IMR-90 (cell line): ENCODE data around the gene LRRN2. TPM values are rescaled to one million over a fixed set of nuclear protein-coding genes. Genes with fewer than 3 reads are reported as not detected.

Experiments used
- ATAC-seq: fragments of 200-7000 bp; cut with Tn5 transposase; 2 replicates; pipeline ENCODE4 v1.9.1; 2020; ENCODE audit warnings: low read depth, mild to moderate bottlenecking, moderate library complexity
- BruUV-seq: library from RNA; stranded (reverse); fragments of 400-500 nt; replicated peaks from 2 replicates; lab custom pipeline; 2021; lab: Mats Ljungman, UMichigan
- CTCF ChIA-PET: fragments of 300-600 bp; formaldehyde crosslinking; extraction: SDS; loops from one replicate; lab custom pipeline; 2021; ENCODE audit warnings: antibody characterized with exemption; lab: Yijun Ruan, JAX
- POLR2A ChIA-PET: fragments of 300-600 bp; sonication (Branson Sonifier 250); formaldehyde crosslinking; loops from one replicate; lab custom pipeline; 2022; ENCODE audit warnings: antibody characterized with exemption; ENCODE audit not compliant: unreplicated experiment; lab: Charles Lee
- DNase-seq: peaks from one replicate; pipeline ENCODE4 v3.0.0; 2013
- H2AFZ ChIP-seq: replicated peaks from 2 replicates; pipeline ENCODE3; 2013; ENCODE audit warnings: low read length, mild to moderate bottlenecking; ENCODE audit not compliant: poor library complexity
- H2AK5ac ChIP-seq: 2 replicates; pipeline ENCODE4 v1.6.1; 2013; ENCODE audit warnings: low read depth, low read length, inconsistent platforms
- H2AK9ac ChIP-seq: replicated peaks from 2 replicates; pipeline ENCODE3; 2013; ENCODE audit warnings: mild to moderate bottlenecking, low read depth, low read length, moderate library complexity; ENCODE audit not compliant: poor library complexity
- H2BK120ac ChIP-seq: 2 replicates; pipeline ENCODE4 v1.6.1; 2013; ENCODE audit warnings: low read depth, low read length, inconsistent platforms
- H2BK15ac ChIP-seq: 3 replicates; pipeline ENCODE4 v1.6.1; 2013; ENCODE audit warnings: low read depth, low read length, inconsistent platforms
- H2BK20ac ChIP-seq: 2 replicates; pipeline ENCODE4 v1.6.1; 2013; ENCODE audit warnings: low read depth, mild to moderate bottlenecking, inconsistent platforms, low read length, moderate library complexity
- H2BK5ac ChIP-seq: 2 replicates; pipeline ENCODE4 v1.6.1; 2013; ENCODE audit warnings: mild to moderate bottlenecking, low read depth, low read length, inconsistent platforms; ENCODE audit not compliant: poor library complexity, severe bottlenecking
- H3K14ac ChIP-seq: replicated peaks from 2 replicates; pipeline ENCODE4 v1.6.1; 2013; ENCODE audit warnings: low read depth, low read length, inconsistent platforms
- H3K18ac ChIP-seq: 2 replicates; pipeline ENCODE4 v1.6.1; 2013; ENCODE audit warnings: low read depth, low read length, control low read depth
- H3K23ac ChIP-seq: 2 replicates; pipeline ENCODE4 v1.6.1; 2013; ENCODE audit warnings: low read depth, low read length, inconsistent platforms
- H3K27ac ChIP-seq: 2 replicates; pipeline ENCODE4 v1.5.1; 2013; ENCODE audit warnings: mild to moderate bottlenecking, control low read depth, low read length; ENCODE audit not compliant: insufficient read depth
- H3K27me3 ChIP-seq: 2 replicates; pipeline ENCODE4 v1.6.1; 2013; ENCODE audit warnings: low read length; ENCODE audit not compliant: control insufficient read depth, insufficient read depth
- H3K36me3 ChIP-seq: 2 replicates; pipeline ENCODE4 v1.6.1; 2013; ENCODE audit warnings: low read length, mixed read lengths; ENCODE audit not compliant: control insufficient read depth, insufficient read depth
- H3K4ac ChIP-seq: 2 replicates; pipeline ENCODE4 v1.6.1; 2013; ENCODE audit warnings: low read depth, low read length, inconsistent platforms
- H3K4me1 ChIP-seq: 2 replicates; pipeline ENCODE4 v1.6.1; 2013; ENCODE audit warnings: low read length, mixed read lengths; ENCODE audit not compliant: control insufficient read depth, insufficient read depth
- H3K4me2 ChIP-seq: 2 replicates; pipeline ENCODE4 v1.6.1; 2013; ENCODE audit warnings: low read depth, mild to moderate bottlenecking, control low read depth, low read length, moderate library complexity
- H3K4me3 ChIP-seq: 2 replicates; pipeline ENCODE4 v1.5.1; 2013; ENCODE audit warnings: low read depth, mild to moderate bottlenecking, control low read depth, low read length, moderate library complexity; ENCODE audit not compliant: insufficient read depth
- H3K56ac ChIP-seq: 2 replicates; pipeline ENCODE4 v1.6.1; 2013; ENCODE audit warnings: low read length, inconsistent platforms; ENCODE audit not compliant: insufficient read depth; ENCODE audit errors: extremely low read depth
- H3K79me1 ChIP-seq, 2 experiments: 2 replicates each; pipeline ENCODE4 v1.6.1; 2013; ENCODE audit warnings: low read length in 2 of 2, inconsistent platforms in 1 of 2, low read depth in 1 of 2
- H3K9ac ChIP-seq: 2 replicates; pipeline ENCODE4 v1.6.1; 2013; ENCODE audit warnings: low read depth, low read length, control low read depth
- H3K9me1 ChIP-seq: 2 replicates; pipeline ENCODE4 v1.6.1; 2013; ENCODE audit warnings: low read length, inconsistent platforms; ENCODE audit not compliant: insufficient read depth
- H3K9me3 ChIP-seq: 2 replicates; pipeline ENCODE4 v1.6.1; 2013; ENCODE audit warnings: low read length; ENCODE audit not compliant: control insufficient read depth, insufficient read depth
- H4K20me1 ChIP-seq: 2 replicates; pipeline ENCODE4 v1.6.1; 2013; ENCODE audit warnings: low read length, inconsistent platforms; ENCODE audit not compliant: insufficient read depth
- H4K5ac ChIP-seq: 2 replicates; pipeline ENCODE4 v1.6.1; 2013; ENCODE audit warnings: mild to moderate bottlenecking, low read depth, low read length, control low read depth
- H4K8ac ChIP-seq, 2 experiments: 2 replicates each; pipeline ENCODE4 v1.6.1; 2013; ENCODE audit warnings: low read depth in 2 of 2, low read length in 2 of 2, control low read depth in 1 of 2, inconsistent platforms in 1 of 2
- H4K91ac ChIP-seq: 2 replicates; pipeline ENCODE4 v1.6.1; 2013; ENCODE audit warnings: low read depth, low read length, inconsistent platforms; ENCODE audit not compliant: insufficient read depth
- BHLHE40 ChIP-seq: fragments of 150-350 bp; IDR thresholded peaks from 2 replicates; pipeline ENCODE4 v1.6.1; 2016; ENCODE audit warnings: mild to moderate bottlenecking, low read depth, low read length
- CEBPB ChIP-seq: IDR thresholded peaks from 2 replicates; pipeline ENCODE4 v1.6.1; 2012; ENCODE audit warnings: low read depth, low read length, improper control_type of control experiment
- CHD1 ChIP-seq: IDR thresholded peaks from 2 replicates; pipeline ENCODE4 v1.6.1; 2012; ENCODE audit warnings: low read depth, low read length, improper control_type of control experiment
- CTCF ChIP-seq: conservative IDR thresholded peaks from 2 replicates; pipeline ENCODE4 v1.5.1; 2012; ENCODE audit warnings: mild to moderate bottlenecking, low read depth, low read length, improper control_type of control experiment
- FOS ChIP-seq: fragments of 150-350 bp; IDR thresholded peaks from 2 replicates; pipeline ENCODE4 v1.6.1; 2016; ENCODE audit warnings: low read depth, low read length
- MAFK ChIP-seq: IDR thresholded peaks from 2 replicates; pipeline ENCODE4 v1.6.1; 2012; ENCODE audit warnings: low read depth, low read length, improper control_type of control experiment
- MXI1 ChIP-seq: IDR thresholded peaks from 2 replicates; pipeline ENCODE4 v1.6.1; 2012; ENCODE audit warnings: low read depth, mild to moderate bottlenecking, low read length, moderate library complexity, borderline replicate concordance
- POLR2A ChIP-seq: IDR thresholded peaks from 2 replicates; pipeline ENCODE4 v1.6.1; 2012; ENCODE audit warnings: mild to moderate bottlenecking, low read depth, low read length
- RAD21 ChIP-seq: IDR thresholded peaks from 2 replicates; pipeline ENCODE4 v1.6.1; 2012; ENCODE audit warnings: low read length, improper control_type of control experiment
- RCOR1 ChIP-seq: IDR thresholded peaks from 2 replicates; pipeline ENCODE4 v1.6.1; 2012; ENCODE audit warnings: mild to moderate bottlenecking, low read length, improper control_type of control experiment; ENCODE audit not compliant: insufficient replicate concordance
- RFX5 ChIP-seq: IDR thresholded peaks from 2 replicates; pipeline ENCODE4 v1.8.0; 2012; ENCODE audit warnings: low read depth, mild to moderate bottlenecking, low read length, moderate library complexity
- USF2 ChIP-seq: fragments of 150-350 bp; IDR thresholded peaks from 2 replicates; pipeline ENCODE4 v1.6.1; 2017; ENCODE audit warnings: mild to moderate bottlenecking, antibody characterized with exemption, low read length, low read depth
- WGBS, 2 experiments: methylation state at CpG; one replicate each; pipeline versions ENCODE4 v1.1.5 to v1.1.7; 2013; ENCODE audit warnings: missing lambda C conversion rate in 2 of 2; ENCODE audit not compliant: insufficient read length in 1 of 2; ENCODE audit errors: extremely low coverage in 2 of 2; 5-methylcytosine and 5-hydroxymethylcytosine counted together
- dilution Hi-C: fragments of 300-500 bp; cut with HindIII; formaldehyde crosslinking; loops from one replicate; pipeline ENCODE4 v1.14.3; 2018; ENCODE audit warnings: low sequenced_read_pairs; ENCODE audit not compliant: unreplicated experiment
- in situ Hi-C: fragments of 300-500 bp; cut with MboI; formaldehyde crosslinking; loops from 3 replicates; pipeline ENCODE4 v1.14.3; 2019; ENCODE audit warnings: low sequenced_read_pairs, inconsistent platforms, mixed read lengths
- intact Hi-C: fragments of 100-400 bp; cut with micrococcal nuclease; formaldehyde crosslinking; loops from 2 replicates; pipeline ENCODE4 v1.10.0; 2022
- polyA plus RNA-seq, 3 experiments: library from polyadenylated mRNA; depleted of rRNA; stranded (reverse); fragments of >200 nt; gene quantifications; 2 replicates each; pipeline ENCODE4 v1.2.3, GENCODE V29; 2012; ENCODE audit warnings: low replicate concordance in 1 of 3
- total RNA-seq: library from RNA; depleted of rRNA; stranded (reverse); fragments of >200 nt; gene quantifications from 2 replicates; pipeline ENCODE4 v1.2.3, GENCODE V29; 2012

LRRN2 gene
- total and polyA plus RNA-seq, 2 of the 4 experiments (the other 2 are of a cell fraction), result not detected

GRCh38 chr1:204728456-204728855 lies 42.9 kb upstream of the LRRN2 start:
- Histone ChIP-seq H4K91ac (no peak overlapping the region), H4K20me1 (no peaks in the 10 kb centered on the region), H4K5ac (no peak overlapping the region), H3K79me1 (no peaks in the 10 kb centered on the region), H3K14ac (no peak overlapping the region), H3K18ac (no peak overlapping the region), H2AFZ (no peak overlapping the region), H3K9me1 (no peaks in the 10 kb centered on the region), H2AK5ac (no peak overlapping the region), H3K4me1 (no peaks in the 10 kb centered on the region), H3K4ac (no peak overlapping the region), H2AK9ac (no peak overlapping the region), H2BK20ac (no peak overlapping the region), H2BK5ac (no peak overlapping the region), H3K36me3 (no peaks in the 10 kb centered on the region), H4K8ac (no peak overlapping the region), H3K56ac (no peak overlapping the region), H3K9me3 (no peaks in the 10 kb centered on the region), H3K23ac (no peak overlapping the region), H3K27ac (no peak overlapping the region), H2BK120ac (no peak overlapping the region), H3K4me3 (no peak overlapping the region), H2BK15ac (no peak overlapping the region), H3K4me2 (no peak overlapping the region), H3K27me3 (peaks cover 14% of the 10 kb centered on the region), H3K9ac (no peak overlapping the region)
- no peak for TF ChIP-seq MXI1
- TF ChIP-seq CHD1, result no peak
- no peak for TF ChIP-seq RAD21
- TF ChIP-seq CTCF, result no peak
- no peak for TF ChIP-seq BHLHE40
- no peak for TF ChIP-seq FOS
- TF ChIP-seq MAFK, result no peak
- no peak for TF ChIP-seq RCOR1
- TF ChIP-seq POLR2A, result no peak
- no peak for TF ChIP-seq CEBPB
- TF ChIP-seq USF2, result no peak
- no peak for TF ChIP-seq RFX5
- WGBS, 2 experiments, result no CpG with 5 or more reads among the region's 3 CpGs
- BruUV-seq, result no TSS peak
- in situ Hi-C loops (no loop called here), dilution Hi-C loops (no loop called here), intact Hi-C loops (no loop called here)
- ATAC-seq (no peak), DNase-seq (no peak)
- ChIA-PET CTCF (no interaction called here), POLR2A (no interaction called here)
